ENCODE measurements around the gene KIAA0586. TPM values are rescaled to one million over a fixed set of nuclear protein-coding genes. Genes with fewer than 3 reads are reported as not detected.

Gene KIAA0586
- total RNA-seq, 1 experiment from 2014 or later: 20.9 TPM

DNA sequence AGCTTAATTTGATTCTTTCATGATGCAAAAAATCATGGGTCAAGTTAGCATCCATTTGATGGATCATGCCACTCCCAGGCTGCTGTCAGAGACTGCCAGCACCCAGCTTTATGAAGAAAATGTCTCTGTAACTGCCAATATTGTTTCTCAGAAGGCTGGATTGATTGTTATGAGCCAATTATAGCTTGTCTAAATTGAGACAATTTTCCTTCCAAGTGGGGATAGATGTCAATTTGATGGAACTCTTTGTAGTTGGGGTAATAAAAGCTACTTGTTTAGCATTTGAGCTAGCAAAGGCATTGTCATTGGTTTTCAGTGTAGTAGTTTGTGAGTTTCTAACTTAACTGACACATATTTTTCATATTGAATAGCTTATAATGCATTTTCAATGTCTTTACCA lies 128.1 kb downstream of the KIAA0586 start:
- no peaks in the 10 kb centered on the region for H3K79me2 ChIP-seq (ENCODE audit: insufficient read depth, low read length)
- H2BK120ac ChIP-seq (ENCODE audit: low read depth, low read length, poor library complexity, severe bottlenecking): no peak overlapping the region
- no peak overlapping the region for H2BK15ac ChIP-seq (ENCODE audit: low read depth, low read length)
- no peak overlapping the region for H2BK12ac ChIP-seq (ENCODE audit: insufficient read length, low read depth, low read length)
- no peak overlapping the region for H3K4me3 Mint-ChIP-seq
- no peaks in the 10 kb centered on the region for H4K20me1 ChIP-seq (ENCODE audit: control insufficient read depth, insufficient read depth, insufficient read length)
- no peak overlapping the region for H3K27ac Mint-ChIP-seq
- no peak overlapping the region for H3K18ac ChIP-seq (ENCODE audit: insufficient read length, low read depth, low read length)
- DNase-seq: no peak
- no peak overlapping the region for H2AFZ ChIP-seq (ENCODE audit: low read length)
- TF ChIP-seq, protein P1, sequence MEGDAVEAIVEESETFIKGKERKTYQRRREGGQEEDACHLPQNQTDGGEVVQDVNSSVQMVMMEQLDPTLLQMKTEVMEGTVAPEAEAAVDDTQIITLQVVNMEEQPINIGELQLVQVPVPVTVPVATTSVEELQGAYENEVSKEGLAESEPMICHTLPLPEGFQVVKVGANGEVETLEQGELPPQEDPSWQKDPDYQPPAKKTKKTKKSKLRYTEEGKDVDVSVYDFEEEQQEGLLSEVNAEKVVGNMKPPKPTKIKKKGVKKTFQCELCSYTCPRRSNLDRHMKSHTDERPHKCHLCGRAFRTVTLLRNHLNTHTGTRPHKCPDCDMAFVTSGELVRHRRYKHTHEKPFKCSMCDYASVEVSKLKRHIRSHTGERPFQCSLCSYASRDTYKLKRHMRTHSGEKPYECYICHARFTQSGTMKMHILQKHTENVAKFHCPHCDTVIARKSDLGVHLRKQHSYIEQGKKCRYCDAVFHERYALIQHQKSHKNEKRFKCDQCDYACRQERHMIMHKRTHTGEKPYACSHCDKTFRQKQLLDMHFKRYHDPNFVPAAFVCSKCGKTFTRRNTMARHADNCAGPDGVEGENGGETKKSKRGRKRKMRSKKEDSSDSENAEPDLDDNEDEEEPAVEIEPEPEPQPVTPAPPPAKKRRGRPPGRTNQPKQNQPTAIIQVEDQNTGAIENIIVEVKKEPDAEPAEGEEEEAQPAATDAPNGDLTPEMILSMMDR (conservative IDR thresholded peaks at IDR 0.05): no peak
- H3K9me3 ChIP-seq (ENCODE audit: control insufficient read depth, low read depth, low read length): no peaks in the 10 kb centered on the region
- no peaks in the 10 kb centered on the region for H3K27me3 ChIP-seq (ENCODE audit: insufficient read depth, low read length)
- H3K27me3 Mint-ChIP-seq (ENCODE audit: low read depth): no peaks in the 10 kb centered on the region
- H3K4me2 ChIP-seq (ENCODE audit: insufficient read depth, insufficient read length, low read length): no peak overlapping the region
- no peak overlapping the region for H2BK20ac ChIP-seq (ENCODE audit: low read depth, low read length, poor library complexity, severe bottlenecking)
- H3K23me2 ChIP-seq (ENCODE audit: insufficient read length, low read depth, low read length, poor library complexity, severe bottlenecking): no peaks in the 10 kb centered on the region
- no peak overlapping the region for H4K5ac ChIP-seq (ENCODE audit: insufficient read length, low read depth, low read length)
- H3K9ac ChIP-seq (ENCODE audit: extremely low read depth, insufficient read length, low read length): no peak overlapping the region
- no peak overlapping the region for H3K27ac ChIP-seq (ENCODE audit: insufficient read length, low read depth, low read length)
- no peak overlapping the region for H2BK5ac ChIP-seq (ENCODE audit: insufficient read length, low read length)
- no peak overlapping the region for H3K14ac ChIP-seq (ENCODE audit: insufficient read depth, low read length)
- H3K4ac ChIP-seq (ENCODE audit: low read depth, low read length): no peak overlapping the region
- H3K79me1 ChIP-seq (ENCODE audit: insufficient read depth, low read depth, low read length, poor library complexity, severe bottlenecking): no peaks in the 10 kb centered on the region
- no peaks in the 10 kb centered on the region for H3K36me3 Mint-ChIP-seq (ENCODE audit: insufficient read depth in 1 of 3, low read depth in 3 of 3)
- peaks cover 0 to 5% of the 10 kb centered on the region in 2 experiments; a peak in 2 of 4 replicates for H3K4me1 Mint-ChIP-seq
- H3K9me3 Mint-ChIP-seq: no peaks in the 10 kb centered on the region
- no peak overlapping the region for H2AK5ac ChIP-seq (ENCODE audit: insufficient read length, low read length)
- no peak overlapping the region for H3T11ph ChIP-seq (ENCODE audit: low read length)
- H4K8ac ChIP-seq (replicated peaks; ENCODE audit: insufficient read length, low read depth, low read length): no peak overlapping the region
- no peaks in the 10 kb centered on the region; the same call in 1 of the 2 replicates for H3K4me1 ChIP-seq (ENCODE audit: insufficient read depth, low read length)
- H4K91ac ChIP-seq (ENCODE audit: insufficient read length, low read depth, low read length): no peak overlapping the region
- H3K23ac ChIP-seq (ENCODE audit: insufficient read length, low read depth, low read length): no peak overlapping the region
- no peak overlapping the region for H3K56ac ChIP-seq (ENCODE audit: insufficient read length, low read depth, low read length)
